HFFc6 (cell line): ENCODE data around the gene SPOCK2. TPM values are rescaled to one million over a fixed set of nuclear protein-coding genes. Genes with fewer than 3 reads are reported as not detected.

Experiments used
- DNase-seq: peaks from one replicate; pipeline ENCODE4 v3.0.0-alpha.2; 2018
- H3K27ac Mint-ChIP-seq: 2 replicates; pipeline ENCODE4 v1.8.0; 2020; ENCODE audit warnings: mild to moderate bottlenecking, mixed read lengths
- H3K27me3 Mint-ChIP-seq: 2 replicates; pipeline ENCODE4 v1.8.0; 2021; ENCODE audit warnings: mild to moderate bottlenecking, moderate library complexity, mixed read lengths; ENCODE audit not compliant: insufficient read depth
- H3K36me3 Mint-ChIP-seq: 2 replicates; pipeline ENCODE4 v1.8.0; 2021; ENCODE audit warnings: low read depth, mixed read lengths
- H3K4me1 Mint-ChIP-seq: 2 replicates; pipeline ENCODE4 v1.8.0; 2020; ENCODE audit warnings: low read depth, mixed read lengths
- H3K4me3 Mint-ChIP-seq: 2 replicates; pipeline ENCODE4 v1.8.0; 2020; ENCODE audit warnings: mild to moderate bottlenecking, moderate library complexity, mixed read lengths
- H3K9me3 Mint-ChIP-seq: 2 replicates; pipeline ENCODE4 v1.8.0; 2020; ENCODE audit warnings: mild to moderate bottlenecking, mixed read lengths
- total RNA-seq, 6 experiments: library from RNA; stranded (reverse); fragmentation: NEBNext Ultra II Directional; extraction: Animal tissue kit (Norgen Biotek cat#: 25700); gene quantifications; 2 replicates in 1 of 6; 3 replicates in 5 of 6; pipeline ENCODE4 v1.2.3, GENCODE V29; 2021
- TF ChIP-seq, protein P1 (sequence below): fragments of 200-600 bp; sonication (generic); IDR thresholded peaks from 2 replicates; pipeline ENCODE4 v1.5.0; 2021; ENCODE audit warnings: antibody characterized with exemption, mild to moderate bottlenecking

The SPOCK2 gene
- total RNA-seq, 6 experiments from 2014 or later: not detected

DNA sequence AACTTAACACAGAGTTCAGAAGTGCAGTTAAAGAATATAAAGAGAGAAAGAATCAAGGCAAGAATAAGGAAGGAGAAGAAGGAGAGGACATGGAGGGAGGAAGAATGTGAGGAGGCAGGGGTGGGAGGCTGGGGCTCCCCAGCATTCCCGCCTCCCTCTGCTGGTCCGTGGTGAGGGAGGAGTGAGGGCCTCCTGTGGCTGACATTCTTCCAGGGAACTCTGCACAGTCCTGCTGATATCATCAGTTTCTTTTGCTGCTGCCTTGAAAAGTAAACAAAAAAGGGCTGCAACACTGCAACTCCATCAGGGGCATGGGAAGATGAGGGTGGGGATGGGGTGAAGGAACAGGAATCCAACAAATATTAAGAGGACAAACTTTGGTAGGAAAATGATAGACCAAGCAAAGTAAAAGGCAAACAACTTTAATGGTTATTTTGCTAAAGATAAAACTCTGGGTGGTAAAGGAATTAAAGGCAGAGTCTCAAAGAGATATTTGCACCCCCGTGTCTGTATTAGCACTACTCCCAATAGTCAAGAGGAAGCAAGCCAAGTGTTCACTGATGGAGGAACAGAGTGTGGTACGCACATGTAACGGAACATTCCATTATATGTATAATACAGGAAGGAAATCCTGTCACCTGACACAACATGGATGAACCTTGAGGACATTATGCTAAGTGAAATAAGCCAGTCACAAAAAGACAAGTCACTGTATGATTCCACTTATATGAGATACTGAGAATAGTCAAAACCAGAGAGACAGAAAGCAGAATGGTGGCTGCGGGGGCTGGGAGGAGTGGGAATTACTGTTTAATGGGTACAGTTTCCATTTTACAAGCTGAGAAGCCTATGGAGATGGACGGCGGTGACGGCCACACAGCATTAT is 8.0 kb upstream of the SPOCK2 start:
- H3K27me3 Mint-ChIP-seq: no peaks in the 10 kb centered on the region; the same call in 1 of the 2 replicates
- peaks cover 37% of the 10 kb centered on the region for H3K4me1 Mint-ChIP-seq
- H3K9me3 Mint-ChIP-seq: no peaks in the 10 kb centered on the region
- DNase-seq: no peak
- peak overlapping the region; percentile 19; the same call in 1 of the 2 replicates for H3K27ac Mint-ChIP-seq
- no peak overlapping the region; the same call in 1 of the 2 replicates for H3K4me3 Mint-ChIP-seq
- TF ChIP-seq, protein P1, sequence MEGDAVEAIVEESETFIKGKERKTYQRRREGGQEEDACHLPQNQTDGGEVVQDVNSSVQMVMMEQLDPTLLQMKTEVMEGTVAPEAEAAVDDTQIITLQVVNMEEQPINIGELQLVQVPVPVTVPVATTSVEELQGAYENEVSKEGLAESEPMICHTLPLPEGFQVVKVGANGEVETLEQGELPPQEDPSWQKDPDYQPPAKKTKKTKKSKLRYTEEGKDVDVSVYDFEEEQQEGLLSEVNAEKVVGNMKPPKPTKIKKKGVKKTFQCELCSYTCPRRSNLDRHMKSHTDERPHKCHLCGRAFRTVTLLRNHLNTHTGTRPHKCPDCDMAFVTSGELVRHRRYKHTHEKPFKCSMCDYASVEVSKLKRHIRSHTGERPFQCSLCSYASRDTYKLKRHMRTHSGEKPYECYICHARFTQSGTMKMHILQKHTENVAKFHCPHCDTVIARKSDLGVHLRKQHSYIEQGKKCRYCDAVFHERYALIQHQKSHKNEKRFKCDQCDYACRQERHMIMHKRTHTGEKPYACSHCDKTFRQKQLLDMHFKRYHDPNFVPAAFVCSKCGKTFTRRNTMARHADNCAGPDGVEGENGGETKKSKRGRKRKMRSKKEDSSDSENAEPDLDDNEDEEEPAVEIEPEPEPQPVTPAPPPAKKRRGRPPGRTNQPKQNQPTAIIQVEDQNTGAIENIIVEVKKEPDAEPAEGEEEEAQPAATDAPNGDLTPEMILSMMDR: no peak
- peaks cover 23% of the 10 kb centered on the region for H3K36me3 Mint-ChIP-seq

DNA sequence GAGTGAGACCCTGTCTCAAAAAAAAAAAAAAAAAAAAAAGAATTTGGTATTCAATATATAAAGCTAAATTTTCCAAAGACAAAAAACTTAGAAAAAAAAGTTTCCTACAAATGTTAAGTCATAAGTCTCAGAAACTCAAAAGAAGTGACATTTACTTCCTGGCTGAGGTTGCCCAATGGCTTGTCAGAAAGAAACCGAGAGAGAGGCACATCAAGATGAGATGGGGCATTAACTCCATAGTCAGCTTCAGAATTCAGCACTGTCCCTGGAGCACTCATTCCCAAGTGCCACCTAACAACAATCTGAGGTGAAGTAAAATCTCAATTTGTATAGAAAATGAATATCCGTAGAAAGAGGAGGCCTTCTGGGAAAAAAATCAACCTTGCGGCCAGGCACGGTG is 6.8 kb upstream of the SPOCK2 start:
- Mint-ChIP-seq H3K36me3 (peaks cover 14% of the 10 kb centered on the region; the same call in 1 of the 2 replicates), H3K27ac (no peak overlapping the region), H3K4me1 (peaks cover 37% of the 10 kb centered on the region), H3K9me3 (no peaks in the 10 kb centered on the region), H3K4me3 (no peak overlapping the region), H3K27me3 (peaks cover 1% of the 10 kb centered on the region)
- TF ChIP-seq, protein P1: no peak
- DNase-seq: no peak

DNA sequence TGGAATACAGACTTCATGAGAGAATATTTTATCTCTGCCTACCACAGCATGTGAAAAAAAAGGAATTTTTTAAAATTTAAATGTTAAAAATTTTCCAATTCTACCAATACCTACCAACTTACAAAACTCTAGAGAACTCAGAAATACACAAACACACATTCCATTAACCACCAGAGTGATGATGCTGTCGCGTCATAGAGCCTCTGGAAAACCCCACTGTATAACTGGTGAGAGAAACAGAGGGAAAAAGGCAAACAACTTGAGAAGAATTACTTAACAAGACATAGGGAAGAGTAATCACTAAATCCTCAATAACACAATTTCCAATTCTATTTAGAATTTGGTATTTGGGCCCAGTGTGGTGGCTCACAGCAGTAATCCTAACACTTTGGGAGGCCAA is 6.2 kb upstream of the SPOCK2 start:
- Mint-ChIP-seq H3K36me3 (peaks cover 14% of the 10 kb centered on the region; the same call in 1 of the 2 replicates), H3K4me1 (peaks cover 37% of the 10 kb centered on the region), H3K4me3 (no peak overlapping the region), H3K27ac (no peak overlapping the region), H3K9me3 (no peaks in the 10 kb centered on the region), H3K27me3 (peaks cover 1% of the 10 kb centered on the region)
- DNase-seq: no peak
- TF ChIP-seq, protein P1: no peak

DNA sequence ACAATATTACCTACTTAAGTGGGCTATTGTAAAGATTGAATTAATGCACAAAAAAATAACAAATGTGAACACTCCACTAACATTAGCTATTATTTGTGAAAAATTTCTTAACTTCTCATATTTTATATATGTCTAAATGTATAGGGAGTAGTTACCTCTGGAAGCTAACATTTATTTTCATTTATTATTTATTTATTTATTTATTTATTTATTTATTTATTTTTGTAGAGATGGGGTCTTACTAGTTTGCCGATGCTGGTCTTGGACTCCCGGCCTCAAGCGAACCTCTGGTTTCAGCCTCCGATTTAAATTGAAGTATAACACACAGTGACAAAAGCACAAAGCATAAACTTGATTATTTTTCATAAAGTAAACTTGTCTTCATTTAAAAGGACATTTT is 5.1 kb upstream of the SPOCK2 start:
- no peak for DNase-seq
- peaks cover 4% of the 10 kb centered on the region for H3K27me3 Mint-ChIP-seq
- H3K4me3 Mint-ChIP-seq: no peak overlapping the region
- no peak overlapping the region for H3K27ac Mint-ChIP-seq
- H3K9me3 Mint-ChIP-seq: no peaks in the 10 kb centered on the region
- peaks cover 14% of the 10 kb centered on the region; the same call in 1 of the 2 replicates for H3K36me3 Mint-ChIP-seq
- TF ChIP-seq, protein P1: no peak
- peaks cover 30% of the 10 kb centered on the region for H3K4me1 Mint-ChIP-seq

DNA sequence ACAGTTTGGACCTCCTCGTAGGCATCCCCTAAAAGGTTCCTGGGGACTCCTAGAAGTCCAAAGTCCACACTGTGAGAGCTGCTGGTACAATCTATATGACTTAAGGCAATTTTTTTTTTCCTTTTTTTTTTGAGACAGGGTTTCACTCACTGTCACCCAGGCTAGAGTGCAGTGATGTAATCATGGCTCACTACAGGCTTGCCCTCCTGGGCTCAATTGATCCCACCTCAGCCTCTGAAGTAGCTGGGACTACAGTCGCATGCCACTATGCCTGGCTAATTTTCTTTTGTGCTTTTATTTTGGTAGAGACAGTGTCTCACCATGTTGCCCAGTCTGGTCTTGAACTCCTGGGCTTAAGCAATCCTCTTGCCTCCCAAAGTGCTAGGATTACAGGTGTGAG is 4.6 kb upstream of the SPOCK2 start:
- H3K27ac Mint-ChIP-seq: no peak overlapping the region
- H3K27me3 Mint-ChIP-seq: peaks cover 8% of the 10 kb centered on the region
- peaks cover 14% of the 10 kb centered on the region; the same call in 1 of the 2 replicates for H3K36me3 Mint-ChIP-seq

More for the DNA sequence above, 4.6 kb upstream of the SPOCK2 start:
- DNase-seq: no peak
- no peak overlapping the region for H3K4me3 Mint-ChIP-seq
- peaks cover 29% of the 10 kb centered on the region for H3K4me1 Mint-ChIP-seq
- H3K9me3 Mint-ChIP-seq: no peaks in the 10 kb centered on the region
- TF ChIP-seq, protein P1: no peak
